CD4-positive, alpha-beta T cell (primary cell): Measurements from ENCODE around the gene STUB1. TPM values are rescaled to one million over a fixed set of nuclear protein-coding genes. Genes with fewer than 3 reads are reported as not detected.

Source experiments
- ATAC-seq: fragments of 200-7000 bp; cut with Tn5 transposase; one replicate; pipeline ENCODE4 v1.10.0; 2022; ENCODE audit warnings: mild to moderate bottlenecking; ENCODE audit not compliant: poor library complexity
- CTCF ChIA-PET: fragments of 350-600 bp; sonication (Branson Sonifier 250); formaldehyde crosslinking; loops from one replicate; lab custom pipeline; 2021; ENCODE audit warnings: antibody characterized with exemption, inconsistent platforms; lab: Charles Lee
- POLR2A ChIA-PET: fragments of 350-600 bp; sonication (Branson Sonifier 250); formaldehyde crosslinking; loops from one replicate; lab custom pipeline; 2021; ENCODE audit warnings: antibody characterized with exemption, inconsistent platforms; lab: Charles Lee
- DNase-seq, 14 experiments: peaks; one replicate each; pipeline ENCODE4 v3.0.0-alpha.2; 2013 to 2020; ENCODE audit warnings: mixed read lengths in 2 of 14
- H3K27ac ChIP-seq, 2 donors: one replicate each; pipeline versions ENCODE4 v1.5.1 to v1.7.0; 2013; ENCODE audit warnings: low read length in 2 of 2, low read depth in 1 of 2, mild to moderate bottlenecking in 1 of 2
- H3K27me3 ChIP-seq, 2 experiments: 1 replicate in 1 of 2; 2 replicates in 1 of 2; pipeline versions ENCODE4 v1.6.1 to v1.7.0; 2013; ENCODE audit warnings: low read length in 2 of 2, control low read depth in 1 of 2, mild to moderate bottlenecking in 1 of 2, moderate library complexity in 1 of 2; ENCODE audit not compliant: insufficient read depth in 2 of 2, control insufficient read depth in 1 of 2
- H3K36me3 ChIP-seq: one replicate; pipeline ENCODE4 v1.6.1; 2013; ENCODE audit warnings: low read length, control low read depth; ENCODE audit not compliant: insufficient read depth
- H3K4me1 ChIP-seq: one replicate; pipeline ENCODE4 v1.6.1; 2013; ENCODE audit warnings: low read length, control low read depth; ENCODE audit not compliant: insufficient read depth
- H3K4me3 ChIP-seq: one replicate; pipeline ENCODE4 v1.5.1; 2013; ENCODE audit warnings: mild to moderate bottlenecking, low read length, moderate library complexity
- H3K9me3 ChIP-seq, 2 experiments: 1 replicate in 1 of 2; 2 replicates in 1 of 2; pipeline versions ENCODE4 v1.6.1 to v1.7.0; 2013; ENCODE audit warnings: low read length in 2 of 2, mild to moderate bottlenecking in 2 of 2, control low read depth in 1 of 2, moderate library complexity in 1 of 2; ENCODE audit not compliant: control insufficient read depth in 1 of 2, insufficient read depth in 1 of 2
- H3K27ac Mint-ChIP-seq: one replicate; pipeline ENCODE4 v1.8.0; 2020; ENCODE audit warnings: mixed read lengths
- H3K27me3 Mint-ChIP-seq: one replicate; pipeline ENCODE4 v1.8.0; 2021; ENCODE audit warnings: mixed read lengths
- H3K36me3 Mint-ChIP-seq: one replicate; pipeline ENCODE4 v1.8.0; 2021; ENCODE audit warnings: low read depth, mixed read lengths
- H3K4me1 Mint-ChIP-seq: one replicate; pipeline ENCODE4 v1.8.0; 2021; ENCODE audit warnings: low read depth, mixed read lengths
- H3K4me3 Mint-ChIP-seq: one replicate; pipeline ENCODE4 v1.8.0; 2020; ENCODE audit warnings: mild to moderate bottlenecking, mixed read lengths
- H3K9me3 Mint-ChIP-seq: one replicate; pipeline ENCODE4 v1.8.0; 2020; ENCODE audit warnings: mixed read lengths
- CTCF ChIP-seq: fragments of 200-600 bp; IDR thresholded peaks from one replicate; pipeline ENCODE4 v1.8.0; 2022; ENCODE audit warnings: antibody characterized with exemption, mild to moderate bottlenecking
- intact Hi-C, 2 experiments: fragments of 100-400 bp; cut with DNase I in 1 of 2; cut with micrococcal nuclease in 1 of 2; formaldehyde crosslinking; loops; one replicate each; pipeline versions ENCODE4 v1.15.1 to v1.9.0; 2023 to 2025; cut with DNase I, micrococcal nuclease
- polyA plus RNA-seq, 2 donors: library from polyadenylated mRNA; unstranded; fragments of 120-200 nt; gene quantifications; one replicate each; pipeline ENCODE4 v1.2.1, GENCODE V29; 2013
- total RNA-seq, 174 experiments: library from RNA in 2 of 174; stranded (reverse) in 2 of 174; gene quantifications; one replicate each; pipeline ENCODE4 v1.2.3 and lab custom pipeline; 2021 to 2026

Gene STUB1
- 10 to 100 TPM; 46.9 to 53.9 TPM for total RNA-seq
- polyA plus RNA-seq (2013, experiment 1 of 2) = 70.2 TPM
- polyA plus RNA-seq (2013, experiment 2 of 2) = 72.4 TPM
- total RNA-seq (lab: John Stamatoyannopoulos, UW) = 22.7 to 94.5 (median 59.2) reads per million in 172 experiments

GRCh38 chr16:679814-680624 is at the start of gene STUB1:
STUB1 (plus strand) TSS chr16:680410; CDS start chr16:680526, 116 bp downstream.
- peak within 1 kb of the TSS; percentile 70 for H3K27ac Mint-ChIP-seq
- no peaks in the 10 kb centered on the region for H3K9me3 ChIP-seq
- peaks cover 18% of the 10 kb centered on the region for H3K36me3 ChIP-seq
- DNase-seq (peak; percentile 75 to 97 (median 85)), ATAC-seq (peak; percentile 63)
- H3K27me3 Mint-ChIP-seq = no peaks in the 10 kb centered on the region
- peaks cover 23% of the 10 kb centered on the region for H3K4me1 Mint-ChIP-seq
- no peaks in the 10 kb centered on the region for H3K9me3 Mint-ChIP-seq
- ChIA-PET POLR2A (interaction anchor here (0.7 to 4.8 kb wide), 17 partner anchors 9 to 1525 kb away, joined by 3 to 55 read pairs (median 4); partner anchors contain the start of genes ANTKMT, METTL26, MLST8 and RHOT2), CTCF (no interaction called here)
- no peak for TF ChIP-seq CTCF
- peak within 1 kb of the TSS; percentile 76 for H3K4me3 ChIP-seq
- peak within 1 kb of the TSS; percentile 41 to 91 for H3K27ac ChIP-seq
- peaks cover 19% of the 10 kb centered on the region for H3K36me3 Mint-ChIP-seq
- intact Hi-C loops = no loop called here
- peak within 1 kb of the TSS; percentile 86 for H3K4me3 Mint-ChIP-seq
- H3K27me3 ChIP-seq = peaks cover 6 to 9% of the 10 kb centered on the region in 2 experiments
- peaks cover 73% of the 10 kb centered on the region for H3K4me1 ChIP-seq

- ChIA-PET POLR2A (no interaction called here), CTCF (no interaction called here)
- DNase-seq (peak in 1 of 14 experiments; percentile 35), ATAC-seq (no peak)
- no peaks in the 10 kb centered on the region for H3K4me1 Mint-ChIP-seq
- H3K9me3 Mint-ChIP-seq = no peaks in the 10 kb centered on the region
- Histone ChIP-seq H3K4me1 (peaks cover 26% of the 10 kb centered on the region), H3K9me3 (no peaks in the 10 kb centered on the region), H3K27ac (no peak within 1 kb of the TSS), H3K27me3 (no peaks in the 10 kb centered on the region), H3K4me3 (no peak within 1 kb of the TSS), H3K36me3 (peaks cover 7% of the 10 kb centered on the region)
- H3K4me3 Mint-ChIP-seq = no peak within 1 kb of the TSS
- no peak for TF ChIP-seq CTCF
- no peaks in the 10 kb centered on the region for H3K36me3 Mint-ChIP-seq
- H3K27me3 Mint-ChIP-seq = no peaks in the 10 kb centered on the region
- H3K27ac Mint-ChIP-seq = no peak within 1 kb of the TSS
- intact Hi-C loops = no loop called here
Observed at GRCh38 chr16:630815-631405, 49.3 kb upstream of the STUB1 start, which contains the start of gene WFIKKN1. WFIKKN1 (plus strand) TSS chr16:630985; CDS start chr16:631254, 269 bp downstream.

DNA sequence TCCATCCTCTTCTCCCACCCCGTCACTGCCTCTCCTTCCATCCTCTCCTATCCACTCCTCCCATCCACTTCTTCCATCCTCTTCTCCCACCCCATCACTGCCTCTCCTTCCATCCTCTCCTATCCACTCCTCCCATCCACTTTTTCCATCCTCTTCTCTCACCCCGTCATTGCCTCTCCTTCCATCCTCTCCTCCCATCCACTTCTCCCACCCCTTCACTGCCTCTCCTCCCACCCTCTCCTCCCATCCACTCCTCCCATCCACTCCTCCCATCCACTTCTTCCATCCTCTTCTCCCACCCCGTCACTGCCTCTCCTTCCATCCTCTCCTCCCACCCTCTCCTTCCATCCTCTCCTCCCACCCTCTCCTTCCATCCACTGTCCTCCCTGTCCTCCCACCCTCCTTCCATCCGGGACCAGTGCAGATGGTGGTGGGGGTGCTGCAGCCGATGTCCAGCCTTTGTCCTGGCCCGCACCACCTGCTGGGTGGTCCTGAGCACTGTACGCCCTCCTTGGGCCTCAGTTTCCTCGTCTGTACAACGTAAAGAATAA is 48.3 kb upstream of the STUB1 start:
- TF ChIP-seq CTCF = no peak
- Mint-ChIP-seq H3K4me1 (peaks cover 7% of the 10 kb centered on the region), H3K36me3 (peaks cover 9% of the 10 kb centered on the region), H3K4me3 (no peak overlapping the region), H3K27ac (no peak overlapping the region), H3K27me3 (peaks cover 6% of the 10 kb centered on the region), H3K9me3 (no peaks in the 10 kb centered on the region)
- DNase-seq = no peak
- no peak overlapping the region for H3K4me3 ChIP-seq
- intact Hi-C loops = no loop called here
- no peak for ATAC-seq
- CTCF ChIA-PET = no interaction called here
- H3K36me3 ChIP-seq = peaks cover 3% of the 10 kb centered on the region
- H3K4me1 ChIP-seq = peaks cover 28% of the 10 kb centered on the region
- H3K27me3 ChIP-seq = no peaks in the 10 kb centered on the region
- H3K9me3 ChIP-seq = no peaks in the 10 kb centered on the region
- POLR2A ChIA-PET = no interaction called here
- no peak overlapping the region for H3K27ac ChIP-seq
